H9 (cell line): Measurements from ENCODE around the gene PF4V1. TPM values are rescaled to one million over a fixed set of nuclear protein-coding genes. Genes with fewer than 3 reads are reported as not detected.

Experiments
- DNase-seq: peaks from one replicate; pipeline ENCODE4 v3.0.0-alpha.2; 2017
- H2AFZ ChIP-seq: one replicate; pipeline ENCODE4 v1.6.1; 2013; ENCODE audit warnings: mild to moderate bottlenecking, low read length, control low read depth, moderate library complexity
- H2AK5ac ChIP-seq: 2 replicates; pipeline ENCODE4 v1.6.1; 2013; ENCODE audit warnings: low read length, control low read depth, mixed read lengths; ENCODE audit not compliant: insufficient read length
- H2BK120ac ChIP-seq: one replicate; pipeline ENCODE4 v1.6.1; 2013; ENCODE audit warnings: low read depth, mild to moderate bottlenecking, low read length, control low read depth, inconsistent platforms; ENCODE audit not compliant: poor library complexity, severe bottlenecking
- H2BK12ac ChIP-seq: 2 replicates; pipeline ENCODE4 v1.6.1; 2013; ENCODE audit warnings: low read length, control low read depth, mixed read lengths, low read depth; ENCODE audit not compliant: insufficient read length
- H2BK15ac ChIP-seq: 2 replicates; pipeline ENCODE4 v1.6.1; 2013; ENCODE audit warnings: low read depth, low read length, control low read depth
- H2BK20ac ChIP-seq: one replicate; pipeline ENCODE4 v1.6.1; 2013; ENCODE audit warnings: low read depth, mild to moderate bottlenecking, low read length, control low read depth, inconsistent platforms; ENCODE audit not compliant: poor library complexity, severe bottlenecking
- H2BK5ac ChIP-seq: 2 replicates; pipeline ENCODE4 v1.6.1; 2013; ENCODE audit warnings: low read length, control low read depth, mixed read lengths; ENCODE audit not compliant: insufficient read length
- H3K14ac ChIP-seq: 2 replicates; pipeline ENCODE4 v1.6.1; 2013; ENCODE audit warnings: low read length, control low read depth; ENCODE audit not compliant: insufficient read depth
- H3K18ac ChIP-seq: 2 replicates; pipeline ENCODE4 v1.6.1; 2013; ENCODE audit warnings: low read depth, mild to moderate bottlenecking, mixed read lengths, low read length, control low read depth; ENCODE audit not compliant: insufficient read length
- H3K23ac ChIP-seq: 2 replicates; pipeline ENCODE4 v1.6.1; 2013; ENCODE audit warnings: low read length, control low read depth, mixed read lengths, low read depth; ENCODE audit not compliant: insufficient read length
- H3K23me2 ChIP-seq: 2 replicates; pipeline ENCODE4 v1.6.1; 2013; ENCODE audit warnings: low read depth, mild to moderate bottlenecking, mixed read lengths, low read length, control low read depth; ENCODE audit not compliant: insufficient read length, poor library complexity, severe bottlenecking
- H3K27ac ChIP-seq: 2 replicates; pipeline ENCODE4 v1.5.1; 2013; ENCODE audit warnings: low read length, control low read depth, mixed read lengths, low read depth; ENCODE audit not compliant: insufficient read length
- H3K27me3 ChIP-seq: 2 replicates; pipeline ENCODE4 v1.6.1; 2013; ENCODE audit warnings: low read length, control low read depth, inconsistent platforms; ENCODE audit not compliant: insufficient read depth
- H3K4ac ChIP-seq: 2 replicates; pipeline ENCODE4 v1.6.1; 2013; ENCODE audit warnings: low read depth, mild to moderate bottlenecking, control low read depth, inconsistent platforms, low read length, moderate library complexity
- H3K4me1 ChIP-seq: 2 replicates; pipeline ENCODE4 v1.6.1; 2013; ENCODE audit warnings: low read length, control low read depth, inconsistent platforms; ENCODE audit not compliant: insufficient read depth
- H3K4me2 ChIP-seq: 2 replicates; pipeline ENCODE4 v1.6.1; 2013; ENCODE audit warnings: low read length, control low read depth, mixed read lengths; ENCODE audit not compliant: insufficient read length, insufficient read depth
- H3K56ac ChIP-seq: 2 replicates; pipeline ENCODE4 v1.6.1; 2013; ENCODE audit warnings: low read depth, mild to moderate bottlenecking, mixed read lengths, low read length, control low read depth; ENCODE audit not compliant: insufficient read length
- H3K79me1 ChIP-seq: 2 replicates; pipeline ENCODE4 v1.6.1; 2013; ENCODE audit warnings: low read depth, mild to moderate bottlenecking, moderate library complexity, low read length, control low read depth, inconsistent platforms; ENCODE audit not compliant: insufficient read depth, poor library complexity, severe bottlenecking
- H3K79me2 ChIP-seq: 2 replicates; pipeline ENCODE4 v1.6.1; 2013; ENCODE audit warnings: low read length, control low read depth, inconsistent platforms; ENCODE audit not compliant: insufficient read depth
- H3K9ac ChIP-seq: 2 replicates; pipeline ENCODE4 v1.6.1; 2013; ENCODE audit warnings: low read length, control low read depth, mixed read lengths; ENCODE audit not compliant: insufficient read length; ENCODE audit errors: extremely low read depth
- H3K9me3 ChIP-seq: one replicate; pipeline ENCODE4 v1.6.1; 2013; ENCODE audit warnings: low read depth, low read length, inconsistent platforms; ENCODE audit not compliant: control insufficient read depth
- H3T11ph ChIP-seq: one replicate; pipeline ENCODE4 v1.6.1; 2013; ENCODE audit warnings: mild to moderate bottlenecking, low read length, control low read depth, inconsistent platforms
- H4K20me1 ChIP-seq: one replicate; pipeline ENCODE4 v1.6.1; 2013; ENCODE audit not compliant: control insufficient read depth, insufficient read length, insufficient read depth
- H4K5ac ChIP-seq: 2 replicates; pipeline ENCODE4 v1.6.1; 2013; ENCODE audit warnings: low read depth, mild to moderate bottlenecking, mixed read lengths, low read length, control low read depth; ENCODE audit not compliant: insufficient read length
- H4K8ac ChIP-seq: replicated peaks from 2 replicates; pipeline ENCODE4 v1.6.1; 2013; ENCODE audit warnings: low read length, control low read depth, mixed read lengths, low read depth; ENCODE audit not compliant: insufficient read length
- H4K91ac ChIP-seq: 2 replicates; pipeline ENCODE4 v1.6.1; 2013; ENCODE audit warnings: low read depth, mild to moderate bottlenecking, moderate library complexity, mixed read lengths, low read length, control low read depth; ENCODE audit not compliant: insufficient read length
- H3K27ac Mint-ChIP-seq, 3 experiments: 2 replicates in 2 of 3; 3 replicates in 1 of 3; pipeline ENCODE4 v1.8.0; 2020 to 2021; ENCODE audit warnings: mixed read lengths in 3 of 3, mild to moderate bottlenecking in 1 of 3, moderate library complexity in 1 of 3
- H3K27me3 Mint-ChIP-seq: 2 replicates; pipeline ENCODE4 v1.8.0; 2021; ENCODE audit warnings: low read depth, mild to moderate bottlenecking, moderate library complexity, mixed read lengths
- H3K36me3 Mint-ChIP-seq, 3 experiments: 2 replicates in 2 of 3; 3 replicates in 1 of 3; pipeline ENCODE4 v1.8.0; 2020 to 2021; ENCODE audit warnings: low read depth in 3 of 3, mixed read lengths in 3 of 3; ENCODE audit not compliant: insufficient read depth in 1 of 3
- H3K4me1 Mint-ChIP-seq, 2 experiments: 2 replicates each; pipeline ENCODE4 v1.8.0; 2020; ENCODE audit warnings: mixed read lengths in 2 of 2
- H3K4me3 Mint-ChIP-seq, 2 experiments: 2 replicates in 1 of 2; 3 replicates in 1 of 2; pipeline ENCODE4 v1.8.0; 2020 to 2021; ENCODE audit warnings: mild to moderate bottlenecking in 2 of 2, mixed read lengths in 2 of 2, moderate library complexity in 1 of 2
- H3K9me3 Mint-ChIP-seq, 2 experiments: 2 replicates in 1 of 2; 3 replicates in 1 of 2; pipeline ENCODE4 v1.8.0; 2020; ENCODE audit warnings: mild to moderate bottlenecking in 2 of 2, mixed read lengths in 2 of 2, moderate library complexity in 1 of 2
- CTCF ChIP-seq: fragments of 200-600 bp; sonication (generic); conservative IDR thresholded peaks from 3 replicates; pipeline ENCODE4 v1.8.0; 2021; ENCODE audit warnings: antibody characterized with exemption, mild to moderate bottlenecking
- WGBS: extraction: QIAGEN DNeasy Blood & Tissue Kit; methylation state at CpG from one replicate; pipeline ENCODE4 v1.1.7; 2013; ENCODE audit warnings: missing lambda C conversion rate, low lambda C conversion rate, mixed read lengths; ENCODE audit not compliant: insufficient read length; ENCODE audit errors: extremely low coverage; 5-methylcytosine and 5-hydroxymethylcytosine counted together
- total RNA-seq: library from RNA; stranded (reverse); gene quantifications from 2 replicates; pipeline ENCODE4 v1.2.1, GENCODE V29; 2021

PF4V1 gene
- total RNA-seq, 1 experiment from 2014 or later: not detected

GRCh38 chr4:73864961-73865360, 11.9 kb downstream of the PF4V1 start:
- no peak overlapping the region for H3T11ph ChIP-seq
- H3K9me3 Mint-ChIP-seq: no peaks in the 10 kb centered on the region; a peak in 1 of 5 replicates
- peaks cover 22% of the 10 kb centered on the region for H3K27me3 Mint-ChIP-seq
- H3K9me3 ChIP-seq: no peaks in the 10 kb centered on the region
- no peak overlapping the region; the same call in 1 of the 2 replicates for H3K14ac ChIP-seq
- peak overlapping the region in 1 of 3 experiments; percentile 44; a peak in 1 of 7 replicates for H3K27ac Mint-ChIP-seq
- no CpG with 5 or more reads among the region's 8 CpGs for WGBS
- H3K27me3 ChIP-seq: no peaks in the 10 kb centered on the region; the same call in 1 of the 2 replicates
- no peak overlapping the region for H3K23ac ChIP-seq
- H3K9ac ChIP-seq: no peak overlapping the region
- no peak overlapping the region for H2AK5ac ChIP-seq
- no peak overlapping the region for H3K18ac ChIP-seq
- H3K4me1 ChIP-seq: 0 out of 2 replicates have a peak, but pooled peaks cover 2% of the 10 kb centered on the region
- no peak overlapping the region for H3K56ac ChIP-seq
- no peak overlapping the region for H2BK120ac ChIP-seq
- peaks cover 17 to 18% of the 10 kb centered on the region in 2 experiments for H3K4me1 Mint-ChIP-seq
- H2AFZ ChIP-seq: no peak overlapping the region
- no peaks in the 10 kb centered on the region for H3K36me3 Mint-ChIP-seq
- no peak overlapping the region for H2BK15ac ChIP-seq
- H2BK5ac ChIP-seq: no peak overlapping the region
- H4K5ac ChIP-seq: no peak overlapping the region
- H2BK20ac ChIP-seq: no peak overlapping the region
- H3K23me2 ChIP-seq: peaks cover 12% of the 10 kb centered on the region
- H3K4ac ChIP-seq: no peak overlapping the region
- H3K27ac ChIP-seq: no peak overlapping the region
- no peaks in the 10 kb centered on the region for H4K20me1 ChIP-seq
- H3K79me1 ChIP-seq: no peaks in the 10 kb centered on the region
- TF ChIP-seq CTCF: no peak
- H4K91ac ChIP-seq: no peak overlapping the region
- no peak overlapping the region for H2BK12ac ChIP-seq
- H4K8ac ChIP-seq: no peak overlapping the region
- no peaks in the 10 kb centered on the region for H3K79me2 ChIP-seq
- no peak overlapping the region for H3K4me3 Mint-ChIP-seq
- no peak for DNase-seq
- H3K4me2 ChIP-seq: no peak overlapping the region
